Mucosa of descending colon (tissue), 3 donors: ENCODE results near the gene IRF7. TPM values are rescaled to one million over a fixed set of nuclear protein-coding genes. Genes with fewer than 3 reads are reported as not detected.

Experiments
- ATAC-seq: fragments of 200-7000 bp; cut with Tn5 transposase; one replicate; pipeline ENCODE4 v1.9.1; 2020; ENCODE audit warnings: mild to moderate bottlenecking, moderate library complexity
- DNase-seq, 3 donors: peaks; one replicate each; pipeline ENCODE4 v3.0.0-alpha.2; 2020
- H3K36me3 ChIP-seq: fragments of 200-600 bp; one replicate; pipeline ENCODE4 v1.8.0; 2021; ENCODE audit warnings: low read depth, mild to moderate bottlenecking
- H3K4me1 ChIP-seq: fragments of 200-600 bp; one replicate; pipeline ENCODE4 v1.8.0; 2021; ENCODE audit warnings: low read depth, mild to moderate bottlenecking
- H3K4me3 ChIP-seq: fragments of 200-600 bp; one replicate; pipeline ENCODE4 v1.8.0; 2021; ENCODE audit warnings: mild to moderate bottlenecking
- H3K9me3 ChIP-seq: fragments of 200-600 bp; one replicate; pipeline ENCODE4 v1.8.0; 2021; ENCODE audit warnings: mild to moderate bottlenecking
- CTCF ChIP-seq: fragments of 200-600 bp; IDR thresholded peaks from one replicate; pipeline ENCODE4 v1.8.0; 2022; ENCODE audit warnings: antibody characterized with exemption, mild to moderate bottlenecking
- intact Hi-C, 2 donors: fragments of 100-400 bp; cut with DNase I in 1 of 2; cut with micrococcal nuclease in 1 of 2; formaldehyde crosslinking; loops; one replicate each; pipeline versions ENCODE4 v1.11.0 to v1.11.1; 2022; cut with DNase I, micrococcal nuclease
- total RNA-seq, 3 donors: library from RNA; stranded (reverse); fragmentation: NEBNext Ultra II Directional in 2 of 3; extraction: Animal tissue kit (Norgen Biotek cat#: 25700) in 2 of 3; gene quantifications; one replicate each; pipeline versions ENCODE4 v1.2.1 to v1.2.4, GENCODE V29; 2021 to 2023
- donor health status: DM: no; HTN: no; CAD: no; lungs with moderate emphysema.
- donor health status: DM: no; HTN: no; CAD: no.
- donor health status: DM: no; HTN: yes; CAD: no.

Gene IRF7
- total RNA-seq, 3 donors from 2014 or later: 26.9 to 36.1 (median 27.8) TPM

GRCh38 chr11:635945-636510 is 20.3 kb upstream of the IRF7 start:
- no peak for TF ChIP-seq CTCF
- Histone ChIP-seq H3K4me1 (peaks cover 9% of the 10 kb centered on the region), H3K36me3 (no peaks in the 10 kb centered on the region), H3K9me3 (no peaks in the 10 kb centered on the region), H3K4me3 (no peak overlapping the region)
- intact Hi-C loops: no loop called here
- no peak for ATAC-seq
- no peak for DNase-seq

- no peak overlapping the region for H3K4me3 ChIP-seq
- TF ChIP-seq CTCF: no peak
- H3K4me1 ChIP-seq: peaks cover 9% of the 10 kb centered on the region
- H3K36me3 ChIP-seq: no peaks in the 10 kb centered on the region
- DNase-seq (no peak), ATAC-seq (no peak)
- H3K9me3 ChIP-seq: no peaks in the 10 kb centered on the region
- intact Hi-C loops: no loop called here
Measured at GRCh38 chr11:630871-631270, 15.1 kb upstream of the IRF7 start.

GRCh38 chr11:629237-629583 is 13.5 kb upstream of the IRF7 start:
- intact Hi-C loops: no loop called here
- ATAC-seq: no peak
- no peak overlapping the region for H3K4me3 ChIP-seq

GRCh38 chr11:628056-628455 is 12.3 kb upstream of the IRF7 start:
- no peak overlapping the region for H3K4me3 ChIP-seq
- H3K36me3 ChIP-seq: no peaks in the 10 kb centered on the region
- ATAC-seq (no peak), DNase-seq (peak in 2 of 3 donors; percentile 35 to 53)
- no peak for TF ChIP-seq CTCF
- intact Hi-C loops: no loop called here
- no peaks in the 10 kb centered on the region for H3K9me3 ChIP-seq
- H3K4me1 ChIP-seq: peaks cover 14% of the 10 kb centered on the region

More at GRCh38 chr11:629237-629583, 13.5 kb upstream of the IRF7 start:
- H3K9me3 ChIP-seq: no peaks in the 10 kb centered on the region
- DNase-seq: peak in 1 of 3 donors; percentile 29
- no peak for TF ChIP-seq CTCF
- no peaks in the 10 kb centered on the region for H3K36me3 ChIP-seq
- H3K4me1 ChIP-seq: peaks cover 14% of the 10 kb centered on the region

- DNase-seq: no peak
- ATAC-seq: no peak
- no peak overlapping the region for H3K4me3 ChIP-seq
- H3K4me1 ChIP-seq: peaks cover 14% of the 10 kb centered on the region
- intact Hi-C loops: no loop called here
- no peak for TF ChIP-seq CTCF
- no peaks in the 10 kb centered on the region for H3K9me3 ChIP-seq
- H3K36me3 ChIP-seq: no peaks in the 10 kb centered on the region
Measured at GRCh38 chr11:627308-627576, 11.5 kb upstream of the IRF7 start.
